AG04449 (cell line): ENCODE measurements around the gene GAL3ST1.
"Not testable (repeated sequence)": the region's sequence is repeated elsewhere in the genome, so short reads cannot be mapped to it uniquely, and the experiment has no call there.

Experiments
- CTCF ChIA-PET: fragments of 350-600 bp; formaldehyde crosslinking; extraction: SDS; loops from one replicate; lab custom pipeline; 2021; ENCODE audit warnings: antibody characterized with exemption; lab: Yijun Ruan, JAX
- POLR2A ChIA-PET: fragments of 400-600, 350-600 bp; formaldehyde crosslinking; extraction: SDS; loops from one replicate; lab custom pipeline; 2020; ENCODE audit warnings: antibody characterized with exemption, inconsistent platforms; lab: Yijun Ruan, JAX
- DNase-seq: peaks from one replicate; pipeline ENCODE4 v3.0.0-alpha.2; 2010; ENCODE audit warnings: low read depth, low spot score
- H3K4me3 ChIP-seq: 2 replicates; pipeline ENCODE4 v1.5.1; 2011; ENCODE audit warnings: low read depth, mild to moderate bottlenecking, control low read depth, low read length
- TF ChIP-seq, protein P1 (sequence below): IDR thresholded peaks from one replicate; pipeline ENCODE4 v1.5.1; 2011; ENCODE audit warnings: mild to moderate bottlenecking, moderate library complexity, low read length, control low read depth, inconsistent platforms; ENCODE audit not compliant: insufficient read depth; ENCODE audit errors: missing control alignments

GAL3ST1 gene

DNA sequence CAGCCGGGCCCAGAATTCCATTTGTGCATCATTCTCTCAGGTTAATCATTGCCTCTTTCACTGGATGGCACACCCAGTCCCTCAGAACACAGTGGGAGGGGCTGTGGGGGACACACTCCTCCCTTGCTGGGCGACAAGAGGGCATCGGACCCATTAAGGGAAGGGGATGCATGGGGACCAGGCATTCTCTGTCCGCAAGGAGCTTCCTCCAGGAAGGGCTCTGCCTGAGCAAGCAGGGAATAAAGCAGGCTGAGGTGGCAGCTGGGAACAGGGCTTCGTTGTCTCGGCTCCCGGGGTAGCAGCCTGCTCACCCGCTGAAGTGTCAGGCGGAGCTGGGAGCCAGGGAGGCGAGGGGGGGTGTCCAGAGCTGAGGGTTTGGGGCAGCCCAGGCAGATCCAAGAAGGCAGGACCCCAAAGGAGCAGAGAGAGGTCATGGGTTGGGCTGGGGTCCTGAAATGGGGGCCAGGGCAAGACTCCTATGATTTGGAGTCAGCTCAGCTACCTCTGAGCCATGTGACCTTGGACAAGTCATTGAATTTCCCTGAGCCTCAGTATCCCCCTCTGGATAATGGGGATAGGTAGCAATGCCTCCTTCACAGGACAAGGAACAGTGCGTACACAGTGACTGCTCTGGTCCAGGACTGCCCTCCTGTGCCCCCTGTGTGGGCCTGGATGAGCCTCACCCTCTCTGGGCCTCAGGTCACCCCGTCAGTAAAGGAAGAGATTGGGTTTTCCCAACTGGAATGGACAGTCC is 1.4 kb downstream of the GAL3ST1 start:
- CTCF ChIA-PET, result interaction anchor here (1.2 kb wide), 1 partner anchor 17 kb away, joined by 3 read pairs; no protein-coding TSS in a partner anchor
- POLR2A ChIA-PET, result interaction anchor here (0.5 kb wide), 1 partner anchor 9 kb away, joined by 3 read pairs; no protein-coding TSS in a partner anchor
- H3K4me3 ChIP-seq, result no peak overlapping the region
- DNase-seq, result no peak
- TF ChIP-seq, protein P1, sequence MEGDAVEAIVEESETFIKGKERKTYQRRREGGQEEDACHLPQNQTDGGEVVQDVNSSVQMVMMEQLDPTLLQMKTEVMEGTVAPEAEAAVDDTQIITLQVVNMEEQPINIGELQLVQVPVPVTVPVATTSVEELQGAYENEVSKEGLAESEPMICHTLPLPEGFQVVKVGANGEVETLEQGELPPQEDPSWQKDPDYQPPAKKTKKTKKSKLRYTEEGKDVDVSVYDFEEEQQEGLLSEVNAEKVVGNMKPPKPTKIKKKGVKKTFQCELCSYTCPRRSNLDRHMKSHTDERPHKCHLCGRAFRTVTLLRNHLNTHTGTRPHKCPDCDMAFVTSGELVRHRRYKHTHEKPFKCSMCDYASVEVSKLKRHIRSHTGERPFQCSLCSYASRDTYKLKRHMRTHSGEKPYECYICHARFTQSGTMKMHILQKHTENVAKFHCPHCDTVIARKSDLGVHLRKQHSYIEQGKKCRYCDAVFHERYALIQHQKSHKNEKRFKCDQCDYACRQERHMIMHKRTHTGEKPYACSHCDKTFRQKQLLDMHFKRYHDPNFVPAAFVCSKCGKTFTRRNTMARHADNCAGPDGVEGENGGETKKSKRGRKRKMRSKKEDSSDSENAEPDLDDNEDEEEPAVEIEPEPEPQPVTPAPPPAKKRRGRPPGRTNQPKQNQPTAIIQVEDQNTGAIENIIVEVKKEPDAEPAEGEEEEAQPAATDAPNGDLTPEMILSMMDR, result no peak

DNA sequence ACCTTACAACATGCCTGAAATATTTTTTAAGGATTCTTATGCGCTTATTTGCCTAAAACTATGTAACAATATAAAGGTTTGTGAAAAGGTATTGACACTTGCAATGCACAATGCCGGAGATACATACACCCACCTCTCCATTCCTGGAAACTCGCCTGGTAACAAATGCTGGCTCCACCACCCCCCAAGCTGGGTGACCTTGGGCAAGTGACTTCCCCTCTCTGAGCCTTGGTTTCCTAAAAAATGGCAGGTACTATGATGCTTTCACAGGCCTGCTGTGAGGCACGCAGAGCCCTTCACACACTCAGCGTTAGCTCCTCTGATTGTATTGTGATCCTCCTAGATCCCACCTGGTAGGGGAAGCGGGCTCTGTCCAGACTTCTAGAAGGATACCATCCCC is 2.3 kb downstream of the GAL3ST1 start:
- ChIA-PET POLR2A (interaction anchor here (1.0 kb wide), 1 partner anchor 10 kb away, joined by 3 read pairs; no protein-coding TSS in a partner anchor), CTCF (interaction anchor here (1.2 kb wide), 1 partner anchor 17 kb away, joined by 3 read pairs; no protein-coding TSS in a partner anchor)

DNA sequence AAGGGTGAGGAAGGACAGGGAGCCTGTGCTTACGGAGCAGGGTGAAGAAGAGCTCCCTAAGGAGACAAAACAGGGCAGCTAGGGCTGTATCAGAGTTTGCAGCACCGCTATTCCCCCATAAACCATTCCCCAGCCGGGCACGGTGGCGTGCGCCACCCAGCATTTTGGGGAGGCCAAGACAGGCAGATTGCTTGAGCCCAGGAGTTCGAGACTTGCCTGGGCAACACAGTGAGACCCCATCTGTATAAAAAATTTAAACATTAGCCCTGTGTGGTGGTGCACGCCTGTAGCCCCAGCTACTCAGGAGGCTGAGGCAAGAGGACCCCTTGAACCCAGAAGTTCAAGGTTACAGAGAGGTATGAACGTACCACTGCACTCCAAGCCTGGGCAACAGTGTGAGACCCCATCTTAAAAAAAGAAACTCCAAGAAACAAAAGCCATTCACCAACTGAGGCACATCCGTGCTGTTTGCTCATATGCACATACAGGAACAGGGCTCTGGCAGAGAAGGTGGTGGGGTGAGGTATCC is 4.7 kb downstream of the GAL3ST1 start:
- ChIA-PET POLR2A (no interaction called here), CTCF (no interaction called here)
- no peak for DNase-seq
- no peak overlapping the region for H3K4me3 ChIP-seq
- TF ChIP-seq, protein P1, result no peak

More for the DNA sequence above, 2.3 kb downstream of the GAL3ST1 start:
- TF ChIP-seq, protein P1, result no peak
- no peak overlapping the region for H3K4me3 ChIP-seq
- DNase-seq, result no peak

DNA sequence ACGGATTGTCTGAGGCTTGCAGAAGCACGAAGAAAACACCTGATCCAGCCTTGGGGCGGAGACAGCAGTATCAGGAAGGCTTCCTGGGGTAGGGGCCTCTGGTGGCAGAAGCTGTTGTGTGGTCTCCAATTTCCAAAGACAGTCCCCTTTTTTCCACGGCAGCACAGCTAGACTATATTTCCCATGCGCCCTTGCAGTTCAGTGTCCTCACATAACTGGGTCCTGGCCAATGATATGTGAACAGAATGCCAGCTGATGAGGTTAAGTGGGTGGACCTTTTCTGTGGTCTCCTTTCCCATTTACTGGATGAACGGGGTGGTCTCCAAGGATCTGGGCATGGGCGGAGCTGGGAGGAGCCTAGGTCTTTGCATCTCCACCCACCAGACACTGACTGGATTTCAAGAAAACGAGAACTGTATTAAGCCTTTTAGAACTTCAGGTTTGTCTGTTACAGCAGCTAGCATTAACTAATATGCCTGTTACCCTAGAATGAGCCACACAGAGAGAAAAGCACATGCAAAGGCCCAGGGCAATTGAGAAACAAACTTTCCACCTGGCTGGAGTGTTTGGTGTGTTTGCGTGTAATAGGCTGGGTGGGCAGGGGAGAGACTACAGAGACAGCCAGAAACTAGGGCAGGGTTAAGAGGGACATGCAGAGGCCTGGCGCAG is 6.2 kb downstream of the GAL3ST1 start:
- CTCF ChIA-PET, result no interaction called here
- DNase-seq, result no peak
- TF ChIP-seq, protein P1, result no peak
- POLR2A ChIA-PET, result no interaction called here
- no peak overlapping the region for H3K4me3 ChIP-seq

DNA sequence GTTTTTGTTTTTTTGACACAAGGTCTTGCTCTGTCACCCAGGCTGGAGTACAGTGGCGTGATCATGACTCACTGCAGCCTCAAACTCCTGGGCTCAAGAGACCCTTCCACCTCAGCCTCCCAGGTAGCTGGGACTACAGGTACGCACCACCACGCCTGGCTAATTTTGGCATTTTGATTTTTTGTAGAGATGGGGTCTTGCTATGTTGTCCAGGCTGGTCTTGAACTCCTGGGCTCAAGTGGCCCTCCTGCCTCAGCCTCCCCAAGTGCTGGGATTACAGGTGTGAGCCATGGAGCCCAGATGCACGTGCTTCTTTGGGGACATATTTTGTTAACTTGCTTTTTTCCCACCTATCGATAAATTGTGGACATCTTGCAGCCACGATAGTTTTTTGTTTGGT is 7.2 kb downstream of the GAL3ST1 start:
- POLR2A ChIA-PET, CTCF ChIA-PET, DNase-seq, H3K4me3 ChIP-seq: not testable (repeated sequence)

DNA sequence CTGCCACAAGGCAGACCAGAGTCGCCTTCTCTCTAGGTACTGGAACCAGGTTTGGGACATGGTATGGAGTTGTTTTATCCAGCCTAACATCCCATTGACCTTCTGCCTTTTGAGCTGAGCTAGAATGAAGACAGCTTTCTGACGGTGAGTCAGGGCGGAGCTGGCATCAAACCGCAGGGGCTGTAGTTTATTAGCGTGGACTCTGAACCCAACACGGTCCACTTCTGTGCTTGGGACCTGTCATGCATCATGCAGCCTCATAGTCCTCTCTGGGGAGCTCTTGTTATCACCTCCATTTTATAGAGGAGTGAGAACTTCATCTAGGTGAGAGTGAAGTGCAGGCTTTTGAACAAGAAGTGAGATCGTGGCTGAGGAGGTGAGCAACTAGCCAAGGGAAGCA is 8.3 kb downstream of the GAL3ST1 start:
- ChIA-PET POLR2A (no interaction called here), CTCF (no interaction called here)
- TF ChIP-seq, protein P1, result no peak
- no peak for DNase-seq
- no peak overlapping the region for H3K4me3 ChIP-seq
